ENCODE data around the gene KRTAP5-3.

- TF ChIP-seq JUN (IDR thresholded peaks at IDR 0.05) = no peak
- no peak for TF ChIP-seq REST (IDR thresholded peaks at IDR 0.05)
- no peak for TF ChIP-seq EP300 (IDR thresholded peaks at IDR 0.05)
- TF ChIP-seq CTCF (IDR thresholded peaks at IDR 0.05) = no peak
- no peak for TF ChIP-seq HDAC2 (IDR thresholded peaks at IDR 0.05)
- no peak for TF ChIP-seq CHD2 (IDR thresholded peaks at IDR 0.05; ENCODE audit: low read length, partially characterized antibody)
- TF ChIP-seq RFX5 (IDR thresholded peaks at IDR 0.05) = no peak
- no peak for TF ChIP-seq SMC3 (IDR thresholded peaks at IDR 0.05)
- TF ChIP-seq FOSB (CRISPR knock-in tag; IDR thresholded peaks at IDR 0.05) = no peak
- no peak for TF ChIP-seq HOXB5 (CRISPR knock-in tag; IDR thresholded peaks at IDR 0.05)
These were observed 45.1 kb downstream of the KRTAP5-3 start for GRCh38 chr11:1563149-1563638.

Data from A549 (cell line).